K562 (cell line): ENCODE data around the gene LYST. TPM values are rescaled to one million over a fixed set of nuclear protein-coding genes. Genes with fewer than 3 reads are reported as not detected.

Experiments used
- ELF1 ChIP-seq: fragments of 200-800 bp; sonication (Bioruptor generic); IDR thresholded peaks from 2 replicates; pipeline ENCODE4 v1.6.1; 2016; ENCODE audit warnings: missing genetic modification characterization, missing compliant biosample characterization
- HCFC1 ChIP-seq: IDR thresholded peaks from 2 replicates; pipeline ENCODE4 v1.6.1; 2012; ENCODE audit warnings: low read depth, low read length, improper control_type of control experiment
- HIVEP1 ChIP-seq: fragments of 250-450 bp; sonication (Bioruptor Pico); IDR thresholded peaks from 2 replicates; pipeline ENCODE4 v1.4.0; 2020; ENCODE audit warnings: mild to moderate bottlenecking
- MYBL2 ChIP-seq, 2 experiments: fragments of 450-650 bp in 1 of 2; sonication (generic) in 1 of 2; formaldehyde crosslinking in 1 of 2; IDR thresholded peaks; 2 replicates each; pipeline versions ENCODE4 v1.6.1 to v1.8.1; 2017 to 2022; ENCODE audit warnings: borderline replicate concordance in 1 of 2, inconsistent platforms in 1 of 2, low read depth in 1 of 2, mild to moderate bottlenecking in 1 of 2, missing genetic modification reagents in 1 of 2, moderate library complexity in 1 of 2
- NR2C2 ChIP-seq, 2 experiments: fragments of 200-800 bp in 1 of 2; sonication (Bioruptor generic) in 1 of 2; sonication (generic) in 1 of 2; formaldehyde crosslinking in 1 of 2; IDR thresholded peaks; 2 replicates each; pipeline versions ENCODE4 v1.6.1 to v1.8.0; 2016 to 2022; ENCODE audit warnings: mild to moderate bottlenecking in 1 of 2, missing compliant biosample characterization in 1 of 2, missing genetic modification characterization in 1 of 2, missing genetic modification reagents in 1 of 2
- PREB ChIP-seq: sonication (generic); formaldehyde crosslinking; IDR thresholded peaks from 2 replicates; pipeline ENCODE4 v1.8.1; 2023; ENCODE audit warnings: mild to moderate bottlenecking, missing genetic modification reagents
- TAL1 ChIP-seq: fragments of 450-650 bp; IDR thresholded peaks from 2 replicates; pipeline ENCODE4 v1.6.1; 2016; ENCODE audit warnings: mild to moderate bottlenecking
- ZBTB26 ChIP-seq: fragments of 450-650 bp; formaldehyde crosslinking; IDR thresholded peaks from 2 replicates; pipeline ENCODE4 v1.4.0; 2022; ENCODE audit warnings: missing genetic modification characterization
- ZNF134 ChIP-seq: fragments of 250-450 bp; sonication (Bioruptor Pico); conservative IDR thresholded peaks from 2 replicates; pipeline ENCODE4 v1.4.0; 2020
- ZNF239 ChIP-seq: fragments of 250-450 bp; sonication (Bioruptor Pico); IDR thresholded peaks from 2 replicates; pipeline ENCODE4 v1.4.0; 2020; ENCODE audit warnings: mild to moderate bottlenecking
- ZNF282 ChIP-seq: sonication (generic); formaldehyde crosslinking; IDR thresholded peaks from 2 replicates; pipeline ENCODE4 v1.8.1; 2023; ENCODE audit warnings: missing genetic modification reagents
- polyA plus RNA-seq, 8 experiments: library from polyadenylated mRNA; depleted of rRNA in 4 of 8; stranded (reverse) in 5 of 8; unstranded in 3 of 8; fragments of >200 nt; fragmentation: Nextera tagmentation in 2 of 8; fragmentation: Illumina TruSeq in 1 of 8; extraction: Ambion mirVana in 2 of 8; extraction: Trizol in 1 of 8; gene quantifications; 2 replicates each; pipeline versions ENCODE4 v1.2.1 to v1.2.3, GENCODE V29; 2011 to 2014; ENCODE audit warnings: inconsistent platforms in 1 of 8, missing spikeins in 1 of 8
- total RNA-seq, 7 experiments: library from RNA; depleted of rRNA in 6 of 7; stranded (reverse); fragments of >200 nt in 6 of 7; fragmentation: Illumina TruSeq in 2 of 7; extraction: Trizol in 2 of 7; gene quantifications; 2 replicates each; pipeline versions ENCODE4 v1.2.1 to v1.2.3, GENCODE V29; 2011 to 2021; ENCODE audit warnings: low replicate concordance in 1 of 7

The LYST gene
- total and polyA plus RNA-seq, 9 of the 15 experiments (the other 6 are each of a cell fraction or from before 2014, with no cell fraction given): 0.73 to 2.4 (median 1.4) TPM

GRCh38 chr1:235763962-235764361, 102.7 kb downstream of the LYST start (continued):
- TF ChIP-seq HIVEP1 (CRISPR knock-in tag) (no peak), HCFC1 (no peak), MYBL2 (IDR thresholded peaks at IDR 0.05; ENCODE audit: low read depth) (no peak), MYBL2 (CRISPR knock-in tag; IDR thresholded peaks at IDR 0.05; ENCODE audit: borderline replicate concordance) (no peak), ELF1 (tag) (no peak), ZNF134 (CRISPR knock-in tag) (no peak), ZNF239 (no peak), PREB (no peak), ZNF282 (CRISPR knock-in tag) (no peak), TAL1 (no peak), ZBTB26 (CRISPR knock-in tag) (no peak), NR2C2 (CRISPR knock-in tag; IDR thresholded peaks at IDR 0.05) (no peak), NR2C2 (tag; IDR thresholded peaks at IDR 0.05) (no peak)
